Thymus (tissue), 11 donors: ENCODE results near the gene PDCL2. TPM values are rescaled to one million over a fixed set of nuclear protein-coding genes. Genes with fewer than 3 reads are reported as not detected.
A peak's percentile ranks its signal among the peaks of the same experiment; 100 is the strongest.
"Not testable (repeated sequence)": the region's sequence is repeated elsewhere in the genome, so short reads cannot be mapped to it uniquely, and the experiment has no call there.

Source experiments
- DNase-seq, 9 donors: peaks; one replicate each; pipeline ENCODE4 v3.0.0-alpha.2; 2013; ENCODE audit warnings: low spot score in 9 of 9, low read depth in 6 of 9, missing footprints in 1 of 9
- H3K27ac ChIP-seq, 2 donors: one replicate each; pipeline ENCODE4 v1.5.1; 2013; ENCODE audit warnings: control low read depth in 1 of 2, low read depth in 1 of 2, low read length in 1 of 2, mild to moderate bottlenecking in 1 of 2, moderate library complexity in 1 of 2
- H3K27me3 ChIP-seq, 2 donors: one replicate each; pipeline ENCODE4 v1.5.1; 2013; ENCODE audit warnings: low read length in 1 of 2; ENCODE audit not compliant: control insufficient read depth in 2 of 2, insufficient read depth in 1 of 2
- H3K36me3 ChIP-seq, 2 donors: one replicate each; pipeline ENCODE4 v1.5.1; 2013; ENCODE audit warnings: low read length in 1 of 2, mild to moderate bottlenecking in 1 of 2, moderate library complexity in 1 of 2; ENCODE audit not compliant: control insufficient read depth in 2 of 2, insufficient read depth in 2 of 2
- H3K4me1 ChIP-seq, 2 donors: one replicate each; pipeline ENCODE4 v1.5.1; 2013; ENCODE audit warnings: low read length in 2 of 2; ENCODE audit not compliant: control insufficient read depth in 2 of 2, insufficient read depth in 2 of 2
- H3K4me3 ChIP-seq, 2 donors: one replicate each; pipeline ENCODE4 v1.5.1; 2013; ENCODE audit warnings: low read length in 2 of 2, control low read depth in 1 of 2, mild to moderate bottlenecking in 1 of 2
- H3K9me3 ChIP-seq, 2 donors: one replicate each; pipeline ENCODE4 v1.5.1; 2013; ENCODE audit warnings: low read length in 1 of 2, mild to moderate bottlenecking in 1 of 2; ENCODE audit not compliant: control insufficient read depth in 2 of 2, insufficient read depth in 1 of 2
- WGBS: extraction: QIAGEN DNeasy Blood & Tissue Kit; methylation state at CpG from one replicate; pipeline ENCODE4 v1.1.7; 2013; 5-methylcytosine and 5-hydroxymethylcytosine counted together
- polyA plus RNA-seq: library from polyadenylated mRNA; stranded (reverse); fragments of 200-250 nt; gene quantifications from one replicate; pipeline ENCODE4 v1.2.3, GENCODE V29; 2013
- total RNA-seq: library from RNA; stranded (reverse); fragments of 120-200 nt; gene quantifications from one replicate; pipeline ENCODE4 v1.2.4, GENCODE V29; 2013
- donor health status: healthy.

The PDCL2 gene
- total and polyA plus RNA-seq, 2 donors, result 0.11 TPM; not detected in 1

GRCh38 chr4:55608591-55608990, 16.5 kb upstream of the PDCL2 start:
- peak overlapping the region in 1 of 2 donors; percentile 81 for H3K27ac ChIP-seq
- H3K4me3 ChIP-seq, result no peak overlapping the region
- H3K27me3 ChIP-seq, result no peaks in the 10 kb centered on the region
- peak in 1 of 9 donors; percentile 29 for DNase-seq
- no peaks in the 10 kb centered on the region for H3K36me3 ChIP-seq
- peaks cover 3 to 14% of the 10 kb centered on the region in 2 donors for H3K4me1 ChIP-seq
- WGBS, result 91% methylated on average over 1 of the region's 1 CpG
- H3K9me3 ChIP-seq, result no peaks in the 10 kb centered on the region

- Histone ChIP-seq H3K36me3 (no peaks in the 10 kb centered on the region), H3K4me1 (peaks cover 3 to 7% of the 10 kb centered on the region in 2 donors), H3K9me3 (no peaks in the 10 kb centered on the region), H3K27me3 (no peaks in the 10 kb centered on the region), H3K27ac (no peak overlapping the region), H3K4me3 (no peak overlapping the region)
- DNase-seq, result no peak
- WGBS, result 95% methylated on average over 7 of the region's 7 CpGs
Observed at GRCh38 chr4:55604996-55605395, 13.0 kb upstream of the PDCL2 start.

GRCh38 chr4:55600640-55601039, 8.6 kb upstream of the PDCL2 start:
- Histone ChIP-seq H3K9me3 (no peaks in the 10 kb centered on the region), H3K4me3 (no peak overlapping the region), H3K4me1 (no peaks in the 10 kb centered on the region), H3K27ac (no peak overlapping the region), H3K36me3 (no peaks in the 10 kb centered on the region), H3K27me3 (no peaks in the 10 kb centered on the region)
- DNase-seq, result no peak

GRCh38 chr4:55598641-55599040, 6.6 kb upstream of the PDCL2 start:
- no peak for DNase-seq
- H3K27ac ChIP-seq, result no peak overlapping the region
- no peak overlapping the region for H3K4me3 ChIP-seq
- no peaks in the 10 kb centered on the region for H3K4me1 ChIP-seq
- H3K9me3 ChIP-seq, result no peaks in the 10 kb centered on the region
- no peaks in the 10 kb centered on the region for H3K27me3 ChIP-seq
- no peaks in the 10 kb centered on the region for H3K36me3 ChIP-seq
- 97% methylated on average over 2 of the region's 2 CpGs for WGBS

- Histone ChIP-seq H3K4me1 (no peaks in the 10 kb centered on the region), H3K4me3 (no peak overlapping the region), H3K27ac (no peak overlapping the region), H3K9me3 (peaks cover 0 to 3% of the 10 kb centered on the region in 2 donors), H3K27me3 (no peaks in the 10 kb centered on the region), H3K36me3 (no peaks in the 10 kb centered on the region)
- 97% methylated on average over 2 of the region's 2 CpGs for WGBS
- no peak for DNase-seq
Observed at GRCh38 chr4:55588160-55588559, 3.9 kb downstream of the PDCL2 start.

- not testable (repeated sequence) for H3K36me3 ChIP-seq, H3K27ac ChIP-seq, DNase-seq, H3K4me1 ChIP-seq, H3K27me3 ChIP-seq, H3K4me3 ChIP-seq, H3K9me3 ChIP-seq
- 88% methylated on average over 2 of the region's 2 CpGs for WGBS
Observed at GRCh38 chr4:55582773-55583172, 9.3 kb downstream of the PDCL2 start.

- Histone ChIP-seq H3K9me3 (peaks cover 1 to 11% of the 10 kb centered on the region in 2 donors), H3K4me3 (no peak overlapping the region), H3K27ac (no peak overlapping the region), H3K36me3 (no peaks in the 10 kb centered on the region), H3K4me1 (no peaks in the 10 kb centered on the region), H3K27me3 (no peaks in the 10 kb centered on the region)
- no peak for DNase-seq
Observed at GRCh38 chr4:55578341-55579010, 13.6 kb downstream of the PDCL2 start.

- Histone ChIP-seq H3K9me3 (peaks cover 1 to 11% of the 10 kb centered on the region in 2 donors), H3K4me3 (no peak overlapping the region), H3K27me3 (no peaks in the 10 kb centered on the region), H3K4me1 (no peaks in the 10 kb centered on the region), H3K27ac (no peak overlapping the region), H3K36me3 (no peaks in the 10 kb centered on the region)
- DNase-seq, result no peak
- WGBS, result 95% methylated on average over 1 of the region's 1 CpG
Observed at GRCh38 chr4:55575513-55575912, 16.5 kb downstream of the PDCL2 start.

- Histone ChIP-seq H3K27me3 (no peaks in the 10 kb centered on the region), H3K27ac (no peak overlapping the region), H3K36me3 (no peaks in the 10 kb centered on the region), H3K4me1 (no peaks in the 10 kb centered on the region), H3K4me3 (no peak overlapping the region), H3K9me3 (peaks cover 1 to 11% of the 10 kb centered on the region in 2 donors)
- no peak for DNase-seq
- 89% methylated on average over 1 of the region's 1 CpG for WGBS
Observed at GRCh38 chr4:55574252-55574651, 17.8 kb downstream of the PDCL2 start.
